Stimulated activated CD4-positive, alpha-beta T cell treated with anti-CD3 and anti-CD28 coated beads, Interleukin-4, amount 100 ng/mL, for 4 hours (primary cell): Measurements from ENCODE around the gene WIF1.

Experiments used
- DNase-seq, 2 experiments: peaks; one replicate each; pipeline ENCODE4 v3.0.0-alpha.2; 2020

WIF1 gene

DNA sequence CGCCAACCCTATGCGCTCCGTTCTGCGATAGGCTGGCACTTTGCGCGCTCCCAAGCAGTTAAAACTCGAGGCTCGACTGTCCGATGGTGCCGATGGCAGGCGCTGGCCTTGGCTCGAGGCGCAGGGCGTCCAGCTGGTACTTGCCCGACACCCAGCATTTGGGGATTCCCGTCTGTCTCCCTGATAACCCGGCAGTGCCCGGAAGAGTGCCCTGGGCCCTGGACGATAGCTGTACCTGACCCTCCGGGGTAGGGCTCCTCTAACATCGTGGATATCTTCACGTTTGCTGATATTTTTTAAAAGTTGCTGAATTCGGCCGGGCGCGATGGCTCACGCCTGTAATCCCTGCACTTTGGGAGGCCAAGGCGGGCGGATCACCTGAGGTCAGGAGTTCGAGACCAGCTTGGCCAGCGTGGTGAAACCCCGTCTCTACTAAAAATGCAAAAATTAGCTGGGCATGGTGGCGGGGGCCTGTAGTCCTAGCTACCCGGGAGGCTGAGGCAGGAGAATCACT is 908 bp upstream of the WIF1 start:
- DNase-seq: no peak

DNA sequence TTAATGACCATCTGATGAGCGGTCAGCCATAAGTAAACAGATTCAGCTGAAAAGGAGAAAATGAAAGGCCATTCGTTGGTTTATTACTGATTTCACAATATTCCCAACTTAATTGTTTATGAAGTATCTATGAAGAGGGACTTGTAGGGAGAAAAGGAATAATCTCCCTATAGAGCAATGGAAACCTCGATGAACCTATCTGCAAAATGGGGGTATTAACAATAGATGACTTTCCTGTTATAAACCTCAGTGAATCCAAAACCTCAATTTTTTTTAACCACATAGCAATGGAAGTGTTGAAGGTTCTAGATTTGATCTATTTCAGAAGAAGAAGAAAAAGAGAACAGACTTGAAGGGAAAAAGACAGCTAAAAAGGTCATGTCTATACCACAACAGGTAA is 2.0 kb downstream of the WIF1 start:
- DNase-seq: no peak

DNA sequence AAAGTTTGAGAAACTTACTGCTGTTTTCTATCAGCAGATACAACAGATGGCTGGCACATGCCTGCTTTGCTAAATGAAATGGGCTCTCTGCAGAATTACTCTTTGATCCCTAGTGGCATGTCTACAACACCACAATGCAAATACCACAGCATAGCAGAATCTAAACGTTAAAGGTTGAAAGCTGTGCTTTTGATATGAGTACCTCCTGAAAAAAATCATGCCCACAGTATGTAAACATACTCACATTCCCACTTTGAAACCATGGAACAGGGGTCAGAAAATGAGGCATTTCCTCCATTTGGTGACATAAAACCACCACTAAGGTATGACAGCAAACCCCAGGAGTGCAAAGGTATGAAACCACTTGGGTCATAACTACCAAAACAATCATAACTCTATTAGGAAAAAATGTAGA is 7.5 kb downstream of the WIF1 start:
- DNase-seq: no peak

DNA sequence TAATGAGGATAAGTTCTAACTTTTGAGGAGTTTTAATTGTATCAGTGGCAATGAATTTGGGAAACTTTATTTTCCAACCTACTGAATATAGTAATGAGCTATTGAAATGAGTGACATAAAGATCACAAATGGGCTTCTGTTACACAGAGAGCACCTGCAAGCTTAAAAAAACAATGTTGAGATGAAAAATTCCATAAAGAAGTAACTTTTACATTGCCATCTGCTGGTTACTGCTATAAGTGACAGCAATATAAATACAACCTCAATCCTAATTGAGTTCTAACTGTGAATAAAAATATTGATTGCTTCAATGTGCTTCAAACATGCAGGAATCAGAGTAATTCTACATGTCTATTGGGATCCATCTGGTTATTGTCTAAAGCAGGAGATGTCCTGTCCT is 14.2 kb downstream of the WIF1 start:
- no peak for DNase-seq

DNA sequence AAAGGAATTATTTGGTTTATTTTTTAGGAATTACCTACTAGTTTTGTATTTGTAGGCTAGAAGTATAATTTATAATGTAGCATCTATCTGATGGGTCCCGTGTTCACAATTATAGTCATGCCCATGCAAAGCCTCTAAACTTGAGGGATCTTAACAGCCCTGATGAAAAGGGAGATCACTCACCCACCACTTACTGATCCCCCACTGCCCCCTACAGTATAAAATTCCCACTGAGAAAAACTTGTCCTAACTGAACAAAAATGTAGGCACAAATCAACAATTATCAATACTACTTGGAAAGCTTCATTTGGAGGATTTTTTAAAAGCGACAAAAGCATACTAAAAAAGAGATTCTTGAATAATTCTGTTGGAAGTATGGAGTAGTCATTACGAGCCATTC is 21.0 kb downstream of the WIF1 start:
- DNase-seq: no peak

DNA sequence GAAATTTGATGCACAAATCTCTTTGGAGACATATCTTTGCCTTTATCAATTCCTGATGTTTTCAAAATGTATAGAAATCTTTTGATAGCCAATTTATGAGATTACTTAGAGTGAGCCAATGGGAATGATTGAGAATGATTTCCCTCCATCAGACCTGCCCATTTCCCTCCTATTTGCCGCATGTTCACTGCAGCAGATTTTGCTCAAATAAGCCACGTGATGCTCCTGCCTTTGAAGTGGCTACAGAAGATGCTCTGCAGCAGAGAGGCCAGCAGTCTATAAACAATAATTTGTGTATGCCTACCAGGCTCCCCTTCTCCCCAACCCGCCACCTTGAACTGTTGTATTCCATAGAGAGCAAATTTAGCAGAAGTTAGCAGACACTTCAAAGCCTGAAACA is 21.9 kb downstream of the WIF1 start:
- no peak for DNase-seq

DNA sequence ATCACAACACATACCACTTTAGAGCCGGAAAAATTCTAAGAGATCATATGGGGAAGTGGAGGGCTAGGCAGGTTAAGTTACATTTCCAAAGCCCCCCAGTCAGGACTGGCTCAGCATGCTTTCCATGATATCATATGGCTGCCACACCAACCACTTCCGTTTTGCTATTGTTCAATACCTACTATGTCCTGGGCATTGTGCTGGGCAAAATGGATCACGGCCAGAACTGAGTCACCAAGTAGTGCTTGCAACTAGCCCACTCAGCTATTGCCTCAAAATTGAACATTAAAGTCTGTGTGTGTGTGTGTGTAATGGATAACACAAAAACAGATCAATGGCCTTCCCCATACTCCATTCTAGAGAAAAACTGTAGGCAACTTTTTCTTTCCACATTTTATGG is 22.7 kb downstream of the WIF1 start:
- DNase-seq: no peak

DNA sequence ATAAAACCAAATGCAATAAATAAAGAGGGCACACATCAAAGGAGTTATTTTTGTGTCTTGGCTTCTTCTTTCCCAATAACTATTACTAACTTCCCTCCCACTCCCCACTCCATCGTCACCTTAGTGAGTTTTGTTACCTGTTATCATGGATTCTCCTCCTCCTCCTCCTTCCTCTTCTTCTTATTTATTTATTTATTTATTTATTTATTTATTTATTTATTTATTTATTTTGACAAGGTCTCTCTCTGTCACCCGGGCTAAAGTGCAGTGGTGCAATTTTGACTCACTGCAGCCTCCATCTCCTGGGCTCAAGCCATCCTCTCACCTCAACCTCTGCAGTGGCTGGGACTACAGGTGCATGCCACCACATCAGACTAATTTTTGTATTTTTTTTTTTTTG is 26.4 kb downstream of the WIF1 start:
- no peak for DNase-seq

DNA sequence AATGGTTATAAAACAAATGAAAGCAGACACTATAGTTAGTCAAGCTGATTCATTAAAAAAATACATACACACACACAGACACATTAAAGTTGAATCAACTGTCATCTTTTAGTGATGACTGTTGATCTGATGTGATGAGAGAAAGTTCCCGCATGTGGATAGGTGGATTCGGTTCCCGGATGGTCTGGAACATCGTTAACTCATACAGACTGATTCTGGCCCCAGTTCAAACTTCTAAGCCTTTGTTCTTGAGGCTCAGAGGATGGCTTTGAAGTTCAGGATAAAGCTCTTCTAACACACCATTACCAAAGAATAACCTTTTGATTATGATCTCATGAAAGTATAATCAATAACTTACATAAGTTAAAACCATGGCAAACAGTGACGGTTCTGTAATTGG is 27.5 kb downstream of the WIF1 start:
- no peak for DNase-seq

DNA sequence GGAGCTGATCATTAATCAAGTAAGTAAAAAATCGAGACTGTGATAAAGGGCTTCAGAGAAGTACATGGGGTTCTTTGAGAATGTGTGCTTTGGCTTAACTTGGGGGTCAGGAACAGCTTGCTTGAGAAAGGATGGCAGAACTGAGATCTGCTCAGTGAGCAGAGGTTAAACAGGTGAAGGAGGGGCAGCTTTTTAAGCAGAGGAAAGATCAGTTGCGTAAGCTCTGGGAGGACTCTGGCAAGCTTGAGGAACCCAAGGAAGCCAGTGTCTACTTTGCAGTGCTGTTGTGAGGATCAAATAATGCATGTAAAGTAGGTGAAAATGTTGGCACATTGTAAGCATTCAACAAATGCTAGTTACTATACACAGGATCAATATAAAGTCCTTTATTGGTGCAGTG is 30.6 kb downstream of the WIF1 start:
- DNase-seq: no peak

DNA sequence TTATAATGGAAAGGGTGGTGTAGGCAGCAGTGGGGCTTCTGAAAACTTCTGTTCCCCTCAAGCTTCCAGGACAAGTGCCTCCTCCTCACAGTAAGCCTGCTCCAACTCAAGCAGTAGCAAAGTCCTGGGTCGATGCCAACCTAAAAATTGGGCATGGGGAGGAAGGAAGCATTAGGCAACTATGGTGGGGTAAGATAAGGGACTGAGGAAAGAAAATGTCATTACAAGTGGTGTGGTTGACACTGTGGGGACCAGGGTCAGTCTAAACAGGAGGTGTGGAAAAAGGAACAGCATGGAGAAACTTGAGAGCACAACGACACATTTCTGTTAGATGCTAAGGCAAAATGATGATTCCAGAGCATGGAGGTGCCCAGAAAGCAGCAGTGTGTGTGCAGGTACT is 34.9 kb downstream of the WIF1 start:
- DNase-seq: no peak

DNA sequence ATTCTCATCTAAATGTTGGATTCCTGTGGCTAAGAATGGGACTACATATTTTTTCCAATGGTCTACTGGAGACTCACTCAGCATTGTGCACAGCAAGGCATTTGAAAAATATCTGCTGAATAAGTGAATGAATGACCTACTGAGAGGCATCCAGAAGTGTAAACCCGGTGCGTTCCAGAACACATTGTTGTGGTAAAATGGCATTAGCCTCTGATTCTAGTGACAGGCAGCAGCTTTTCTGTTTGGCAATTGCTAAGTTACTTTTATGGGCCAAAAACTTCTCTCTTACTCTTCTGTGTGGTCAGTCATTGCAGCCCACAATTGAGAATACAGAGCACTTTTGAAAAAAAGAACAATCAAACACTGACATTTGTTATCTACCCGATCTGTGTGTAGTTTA is 36.5 kb downstream of the WIF1 start:
- no peak for DNase-seq

DNA sequence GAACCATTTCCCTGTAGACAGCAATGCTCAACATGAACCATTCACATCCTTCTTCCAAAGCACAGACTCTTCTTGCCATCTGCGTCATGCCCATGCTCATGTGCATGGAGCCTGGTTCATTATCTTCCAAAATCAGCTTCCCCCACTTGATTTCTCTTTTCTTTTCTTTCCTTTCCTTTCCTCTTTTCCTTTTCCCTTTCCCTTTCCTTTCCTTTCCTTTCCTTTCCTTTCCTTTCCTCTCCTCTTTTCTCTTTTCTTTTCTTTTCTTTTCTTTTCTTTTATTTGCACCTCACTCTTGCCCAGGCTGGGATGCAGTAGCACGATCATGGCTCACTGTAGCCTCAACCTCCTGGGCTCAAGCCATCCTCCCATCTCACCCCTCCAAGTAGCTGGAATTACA is 37.5 kb downstream of the WIF1 start:
- DNase-seq: no peak

DNA sequence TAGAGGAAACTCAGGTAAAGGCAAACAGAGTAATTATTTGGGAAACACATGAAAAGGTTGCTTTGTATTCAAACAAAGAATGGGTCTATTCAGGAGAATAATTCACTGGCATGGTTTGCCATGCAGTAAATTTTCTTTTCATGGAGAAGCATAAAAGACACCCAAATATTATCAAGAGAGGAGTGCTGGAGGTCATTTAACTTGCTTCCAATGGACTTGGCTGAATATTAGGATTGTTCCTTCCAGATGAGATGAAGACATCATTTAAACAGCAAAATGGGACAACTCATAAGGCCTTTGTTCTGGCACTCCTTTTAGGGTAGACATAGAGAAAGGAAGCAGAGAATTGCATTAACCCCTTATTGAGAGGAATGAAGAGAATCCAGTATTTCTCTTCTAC is 38.7 kb downstream of the WIF1 start:
- no peak for DNase-seq

DNA sequence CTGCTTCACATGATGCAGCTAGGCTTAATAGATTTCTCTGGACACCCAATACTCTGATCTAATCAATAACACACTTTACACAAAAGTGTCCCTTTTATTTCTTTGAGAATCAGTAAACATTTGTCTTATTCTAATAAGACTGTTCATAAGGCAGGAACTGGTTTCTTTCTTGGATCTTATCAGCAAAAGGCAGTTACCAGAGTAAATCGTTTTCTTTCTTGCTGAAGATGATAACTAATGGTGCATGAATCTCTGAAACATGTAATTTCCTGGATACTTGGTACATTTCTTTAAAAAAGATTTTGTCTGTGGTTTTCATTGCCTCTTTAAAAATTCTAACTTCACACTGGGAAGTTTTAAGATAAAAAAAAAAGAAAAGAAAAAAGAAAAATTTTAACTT is 39.6 kb downstream of the WIF1 start:
- DNase-seq: no peak

DNA sequence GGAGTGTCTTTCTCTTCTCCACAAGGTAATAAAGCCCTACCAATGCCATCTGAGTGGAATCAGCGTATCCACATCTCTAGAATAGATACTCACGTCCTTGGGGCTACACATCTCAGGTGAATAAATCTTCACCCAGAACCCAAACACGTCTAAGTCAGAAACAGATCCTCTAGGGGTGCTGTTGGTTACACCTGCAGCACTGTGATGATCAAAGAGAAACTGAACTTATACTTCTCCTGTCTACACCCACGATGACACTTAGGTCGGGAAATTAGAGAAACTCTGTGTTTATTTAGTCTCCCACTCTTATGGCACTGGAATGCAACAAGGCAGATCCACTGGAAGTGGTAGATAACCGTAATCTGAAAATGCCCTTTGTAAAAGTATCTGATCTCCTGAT is 46.2 kb downstream of the WIF1 start:
- no peak for DNase-seq

DNA sequence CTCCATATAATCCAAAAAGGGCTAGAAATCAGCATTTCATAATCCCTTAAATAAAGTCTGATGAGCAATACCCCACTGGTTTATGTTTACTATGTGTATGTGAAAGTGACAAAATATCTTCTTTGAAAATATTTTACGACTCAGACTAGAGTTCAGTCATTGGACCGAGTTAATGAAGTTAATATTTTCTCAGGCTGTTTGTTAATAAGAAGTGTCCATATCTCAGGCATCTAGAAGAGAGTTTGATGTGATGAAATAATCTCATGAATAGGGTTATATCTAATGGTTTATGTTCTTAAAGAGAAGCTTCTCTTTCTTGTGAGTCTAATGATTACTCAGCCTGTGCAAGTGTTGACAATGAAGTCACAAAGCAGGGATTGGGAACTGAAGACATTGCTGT is 51.8 kb downstream of the WIF1 start:
- no peak for DNase-seq

DNA sequence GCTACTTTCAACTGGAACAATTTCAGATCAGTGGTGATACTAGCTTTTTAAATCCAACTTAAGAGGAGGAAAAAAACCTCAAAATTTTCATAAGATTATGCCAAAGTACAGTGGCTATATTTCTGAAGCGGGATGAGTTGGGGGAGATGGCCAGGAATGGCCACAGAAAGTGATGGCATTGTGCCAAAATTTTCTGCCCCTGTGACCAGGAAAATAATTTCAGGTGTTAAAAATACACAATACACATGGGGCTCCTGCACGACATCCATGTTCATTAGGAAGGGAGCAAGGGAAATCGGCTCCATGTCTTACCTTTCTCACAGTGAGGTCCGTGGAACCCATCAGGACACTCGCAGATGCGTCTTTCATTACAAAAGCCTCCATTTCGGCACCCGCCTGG is 53.7 kb downstream of the WIF1 start:
- DNase-seq: no peak

DNA sequence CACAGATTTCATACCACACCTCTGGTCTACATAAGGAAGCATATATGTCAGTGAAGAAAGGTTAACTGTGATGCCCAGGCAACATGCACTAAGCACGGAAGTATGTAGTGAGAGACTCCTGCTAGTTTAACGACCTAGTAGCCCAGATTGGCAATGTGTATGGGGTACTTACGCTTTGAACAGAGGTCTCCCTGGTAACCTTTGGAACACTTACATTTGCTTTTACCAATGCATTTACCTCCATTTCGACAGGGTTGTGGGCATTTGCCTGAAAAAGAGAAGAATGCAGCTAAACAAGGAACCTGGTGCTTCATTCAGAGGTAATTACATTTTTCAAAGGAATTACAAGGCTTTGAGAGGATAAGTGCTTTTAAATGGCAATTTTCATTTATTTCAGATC is 65.2 kb downstream of the WIF1 start:
- DNase-seq: no peak

DNA sequence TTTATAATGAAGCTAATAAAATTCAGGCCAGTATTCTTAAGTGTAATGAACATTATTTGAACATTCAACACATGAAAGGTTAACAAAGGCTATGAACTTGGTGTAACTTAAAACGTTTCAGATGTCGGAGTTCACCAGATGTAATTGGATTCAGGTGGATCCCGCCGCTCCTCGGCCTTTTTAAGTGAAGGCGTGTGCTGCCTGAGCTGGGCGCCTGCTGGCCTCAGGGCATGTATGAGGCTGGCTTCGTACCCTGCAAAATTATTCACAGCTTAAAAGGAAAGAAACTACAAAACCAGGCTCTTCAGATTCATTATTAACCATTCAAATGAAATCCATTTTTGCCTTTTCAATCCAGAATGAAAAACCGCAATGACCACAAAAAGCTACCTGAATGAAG is 69.9 kb downstream of the WIF1 start:
- DNase-seq: no peak

DNA sequence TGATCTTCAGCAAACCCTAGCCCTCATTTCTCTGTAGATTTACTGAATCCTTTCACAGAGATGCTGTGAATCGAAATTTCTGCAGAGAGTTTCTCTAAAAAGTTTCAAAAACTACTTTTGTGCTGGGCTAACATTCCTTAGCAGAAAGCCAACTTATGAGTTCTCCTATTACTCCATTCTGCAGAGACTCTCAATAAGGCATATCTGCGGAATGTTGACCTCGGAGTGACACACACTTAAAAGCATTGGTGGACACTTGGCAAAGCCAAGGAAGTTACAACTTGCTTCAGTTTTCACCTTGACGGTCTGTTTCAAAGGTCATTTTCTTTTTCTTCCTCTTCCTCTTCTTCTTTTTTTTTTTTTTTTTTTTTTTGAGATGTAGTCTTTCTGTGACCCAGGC is 75.8 kb downstream of the WIF1 start:
- no peak for DNase-seq

DNA sequence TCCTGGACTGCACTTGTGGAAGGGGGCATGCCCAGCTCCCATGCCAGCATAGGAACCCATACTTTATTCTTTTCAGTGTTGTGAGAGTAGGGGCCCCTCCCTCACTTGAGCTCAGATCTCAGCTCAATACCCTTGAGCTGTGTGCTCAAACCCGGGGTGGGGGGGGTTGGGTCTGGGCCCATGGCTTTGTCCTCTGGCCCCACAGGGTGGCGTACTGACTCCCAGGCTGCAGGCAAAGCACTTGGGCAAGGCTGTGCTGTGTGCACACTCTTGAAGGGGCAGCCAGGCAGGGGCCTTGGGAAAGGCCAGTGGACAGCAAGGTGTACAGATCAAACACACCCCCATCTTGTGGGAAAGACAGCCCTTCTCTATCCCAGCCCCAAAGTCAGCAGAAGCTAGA is 81.8 kb downstream of the WIF1 start:
- DNase-seq: no peak

DNA sequence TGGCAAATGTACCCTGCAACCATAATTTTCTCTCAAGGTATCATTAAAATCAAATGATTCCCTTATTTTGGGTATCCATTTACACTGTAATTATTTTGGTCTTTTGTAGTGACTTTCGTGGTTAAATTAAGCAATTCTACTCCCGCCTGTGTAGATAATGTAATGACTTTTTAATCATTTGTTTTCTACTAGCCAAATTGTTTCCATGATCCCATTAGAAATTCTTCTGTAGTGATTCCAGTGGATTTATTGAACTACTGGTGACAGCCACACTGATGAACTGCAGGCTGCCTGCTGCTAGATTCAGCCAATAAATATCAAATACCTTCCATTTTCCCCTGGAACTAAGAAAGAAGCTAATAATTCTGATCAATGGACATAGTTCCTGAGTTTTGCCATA is 96.0 kb downstream of the WIF1 start:
- no peak for DNase-seq

DNA sequence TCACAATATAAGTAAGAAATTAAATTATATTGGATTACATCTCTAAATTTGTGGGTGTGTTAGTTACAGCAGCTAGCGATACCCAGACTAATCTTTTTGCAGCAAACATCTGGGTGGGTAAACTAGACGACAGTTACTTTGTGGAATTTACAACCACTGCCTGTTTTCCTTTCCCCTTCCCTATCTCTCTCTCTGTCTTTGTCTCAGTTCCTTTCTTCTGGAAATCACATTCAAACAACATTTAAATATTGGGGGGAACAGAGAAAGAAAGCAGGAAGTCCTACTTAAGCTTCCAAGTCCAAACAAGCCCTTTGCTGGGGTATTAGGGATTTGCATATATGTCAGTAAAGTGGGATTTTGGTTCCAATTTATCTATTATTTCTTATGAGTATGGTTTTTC is 97.6 kb downstream of the WIF1 start:
- DNase-seq: no peak

DNA sequence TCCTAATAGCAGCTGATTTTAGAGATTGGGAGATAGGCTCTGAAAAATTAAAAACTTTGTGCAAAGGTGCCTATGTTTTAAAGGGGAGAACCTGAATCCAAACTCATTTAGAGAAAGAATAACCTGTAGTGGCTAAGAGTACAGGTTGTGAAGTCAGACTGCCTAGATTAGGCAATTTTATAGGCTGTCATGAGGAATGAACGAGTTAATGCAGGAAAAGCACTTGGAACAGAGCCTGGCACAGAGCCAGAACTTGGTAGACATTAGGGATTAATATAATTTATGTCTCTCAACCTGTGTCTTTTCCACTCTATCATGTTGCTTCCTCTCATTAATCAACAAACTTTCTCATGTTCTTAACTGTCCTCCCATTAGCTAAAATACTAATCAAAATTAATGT is 98.1 kb downstream of the WIF1 start:
- no peak for DNase-seq

DNA sequence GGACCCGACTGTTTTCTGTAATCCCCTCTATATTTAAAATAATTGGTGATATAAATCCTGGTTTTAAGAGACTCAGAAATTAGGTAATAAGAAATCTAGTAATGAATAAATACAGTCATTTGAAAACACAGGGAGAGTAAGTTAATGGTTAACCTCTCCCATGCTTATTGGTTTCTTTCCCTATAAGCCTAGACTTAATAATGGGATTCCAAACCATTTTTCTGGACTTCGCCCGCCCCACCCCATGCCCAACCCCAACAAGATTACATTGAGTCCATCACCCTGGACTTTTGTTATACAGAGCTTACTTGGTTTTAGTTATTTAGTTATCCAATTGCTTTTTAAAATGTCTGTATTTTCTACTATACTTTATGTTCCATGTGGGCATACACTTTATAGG is 98.7 kb downstream of the WIF1 start:
- DNase-seq: no peak
